ENCODE data around the gene SLC13A2. TPM values are rescaled to one million over a fixed set of nuclear protein-coding genes. Genes with fewer than 3 reads are reported as not detected.

SLC13A2 gene
- total and polyA plus RNA-seq, 2 of the 4 experiments (the other 2 are of a cell fraction) = not detected

DNA sequence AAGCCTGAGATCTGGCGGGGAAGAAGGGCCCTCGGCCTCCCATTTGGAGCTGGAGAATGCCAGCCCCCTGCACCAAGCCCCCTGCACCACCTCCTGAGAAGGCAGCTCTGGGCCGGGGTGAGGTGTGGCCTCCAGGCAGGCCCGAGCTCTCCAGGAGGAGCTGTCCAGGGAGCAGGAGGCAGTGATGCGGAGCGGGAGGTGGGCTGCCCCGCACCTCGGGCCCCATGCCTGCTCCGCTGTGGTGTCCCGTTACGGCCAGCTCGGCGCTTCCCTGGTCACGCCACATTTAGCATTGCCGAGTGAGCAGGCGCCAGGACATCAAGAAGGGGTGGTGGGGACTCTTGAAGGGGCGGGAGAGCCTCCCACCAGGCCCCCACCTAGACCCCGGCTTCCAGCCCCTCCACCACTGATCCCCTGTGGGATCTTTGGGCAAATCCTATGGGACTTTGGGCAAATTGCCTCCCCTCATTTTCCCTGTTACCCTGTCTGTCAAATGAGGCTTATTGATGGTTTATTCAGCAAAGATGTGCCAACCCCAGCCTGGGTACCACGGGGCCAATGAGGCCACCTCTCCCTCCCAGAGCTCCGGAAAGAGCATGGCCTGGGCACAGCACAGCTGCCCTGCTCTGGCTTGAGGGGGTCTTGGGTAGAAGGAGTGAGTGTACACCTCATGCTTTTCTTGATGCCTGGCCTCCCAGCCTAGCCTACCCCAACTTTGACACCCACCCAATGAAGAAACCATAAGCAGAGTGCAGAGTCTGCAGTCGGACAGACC, 48.1 kb downstream of the SLC13A2 start:
- no peaks in the 10 kb centered on the region for H3K9me3 ChIP-seq (ENCODE audit: control insufficient read depth, insufficient read depth, low read length)
- no peak overlapping the region for H4K91ac ChIP-seq (ENCODE audit: insufficient read depth, low read depth, low read length)
- no peaks in the 10 kb centered on the region for H3K79me1 ChIP-seq (ENCODE audit: low read depth in 1 of 2, low read length in 2 of 2)
- intact Hi-C loops (cut with micrococcal nuclease) (no loop called here), in situ Hi-C loops (cut with MboI; ENCODE audit: low sequenced_read_pairs) (no loop called here), dilution Hi-C loops (cut with HindIII; ENCODE audit: low sequenced_read_pairs, unreplicated experiment) (no loop called here)
- H3K27ac ChIP-seq (ENCODE audit: insufficient read depth, low read length) = no peak overlapping the region
- H2BK15ac ChIP-seq (ENCODE audit: low read depth, low read length) = no peak overlapping the region
- no peaks in the 10 kb centered on the region; the same call in 1 of the 2 replicates for H4K20me1 ChIP-seq (ENCODE audit: insufficient read depth, low read length)
- H3K4me2 ChIP-seq (ENCODE audit: low read depth, low read length) = no peak overlapping the region
- CTCF ChIA-PET = no interaction called here
- BruUV-seq (replicated peaks) = no TSS peak
- no peak overlapping the region for H3K23ac ChIP-seq (ENCODE audit: low read depth, low read length)
- no peak overlapping the region for H3K14ac ChIP-seq (replicated peaks; ENCODE audit: low read depth, low read length)
- H3K9ac ChIP-seq (ENCODE audit: low read depth, low read length) = no peak overlapping the region
- DNase-seq (no peak), ATAC-seq (ENCODE audit: low read depth) (no peak)
- peaks cover 10% of the 10 kb centered on the region for H3K4me1 ChIP-seq (ENCODE audit: control insufficient read depth, insufficient read depth, low read length)
- no peak overlapping the region for H4K8ac ChIP-seq (ENCODE audit: low read depth in 2 of 2, low read length in 2 of 2)
- H2BK20ac ChIP-seq (ENCODE audit: low read depth, low read length) = no peak overlapping the region
- no peaks in the 10 kb centered on the region; the same call in 1 of the 2 replicates for H3K9me1 ChIP-seq (ENCODE audit: insufficient read depth, low read length)
- no peak overlapping the region for H2AK5ac ChIP-seq (ENCODE audit: low read depth, low read length)
- H2BK5ac ChIP-seq (ENCODE audit: low read depth, low read length, poor library complexity, severe bottlenecking) = no peak overlapping the region
- H3K27me3 ChIP-seq (ENCODE audit: control insufficient read depth, insufficient read depth, low read length) = peaks cover 34% of the 10 kb centered on the region
- no CpG with 5 or more reads among the region's 21 CpGs for WGBS, 2 experiments (ENCODE audit: extremely low coverage in 2 of 2, insufficient read length in 1 of 2)
- POLR2A ChIA-PET (ENCODE audit: unreplicated experiment) = no interaction called here
- no peaks in the 10 kb centered on the region for H3K36me3 ChIP-seq (ENCODE audit: control insufficient read depth, insufficient read depth, low read length)
- H4K5ac ChIP-seq (ENCODE audit: low read depth, low read length) = no peak overlapping the region
- peak overlapping the region; percentile 63 for H2AFZ ChIP-seq (replicated peaks; ENCODE audit: low read length, poor library complexity)
- H3K4me3 ChIP-seq (ENCODE audit: insufficient read depth, low read depth, low read length) = no peak overlapping the region
- no peak overlapping the region for H2AK9ac ChIP-seq (replicated peaks; ENCODE audit: low read depth, low read length, poor library complexity)
- no peak overlapping the region for H3K4ac ChIP-seq (ENCODE audit: low read depth, low read length)
- H3K56ac ChIP-seq (ENCODE audit: extremely low read depth, insufficient read depth, low read length) = no peak overlapping the region
- no peak overlapping the region for H2BK120ac ChIP-seq (ENCODE audit: low read depth, low read length)
- H3K18ac ChIP-seq (ENCODE audit: low read depth, low read length) = no peak overlapping the region
- no peak for TF ChIP-seq MAFK (IDR thresholded peaks at IDR 0.05; ENCODE audit: low read depth, low read length)
- TF ChIP-seq, protein P1, sequence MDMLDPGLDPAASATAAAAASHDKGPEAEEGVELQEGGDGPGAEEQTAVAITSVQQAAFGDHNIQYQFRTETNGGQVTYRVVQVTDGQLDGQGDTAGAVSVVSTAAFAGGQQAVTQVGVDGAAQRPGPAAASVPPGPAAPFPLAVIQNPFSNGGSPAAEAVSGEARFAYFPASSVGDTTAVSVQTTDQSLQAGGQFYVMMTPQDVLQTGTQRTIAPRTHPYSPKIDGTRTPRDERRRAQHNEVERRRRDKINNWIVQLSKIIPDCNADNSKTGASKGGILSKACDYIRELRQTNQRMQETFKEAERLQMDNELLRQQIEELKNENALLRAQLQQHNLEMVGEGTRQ (IDR thresholded peaks at IDR 0.05; ENCODE audit: low read depth, low read length) = no peak
- no peak for TF ChIP-seq MXI1 (IDR thresholded peaks at IDR 0.05; ENCODE audit: borderline replicate concordance, low read depth, low read length)
- no peak for TF ChIP-seq NFE2L2 (IDR thresholded peaks at IDR 0.05; ENCODE audit: low read depth, low read length)
- TF ChIP-seq, protein P2, sequence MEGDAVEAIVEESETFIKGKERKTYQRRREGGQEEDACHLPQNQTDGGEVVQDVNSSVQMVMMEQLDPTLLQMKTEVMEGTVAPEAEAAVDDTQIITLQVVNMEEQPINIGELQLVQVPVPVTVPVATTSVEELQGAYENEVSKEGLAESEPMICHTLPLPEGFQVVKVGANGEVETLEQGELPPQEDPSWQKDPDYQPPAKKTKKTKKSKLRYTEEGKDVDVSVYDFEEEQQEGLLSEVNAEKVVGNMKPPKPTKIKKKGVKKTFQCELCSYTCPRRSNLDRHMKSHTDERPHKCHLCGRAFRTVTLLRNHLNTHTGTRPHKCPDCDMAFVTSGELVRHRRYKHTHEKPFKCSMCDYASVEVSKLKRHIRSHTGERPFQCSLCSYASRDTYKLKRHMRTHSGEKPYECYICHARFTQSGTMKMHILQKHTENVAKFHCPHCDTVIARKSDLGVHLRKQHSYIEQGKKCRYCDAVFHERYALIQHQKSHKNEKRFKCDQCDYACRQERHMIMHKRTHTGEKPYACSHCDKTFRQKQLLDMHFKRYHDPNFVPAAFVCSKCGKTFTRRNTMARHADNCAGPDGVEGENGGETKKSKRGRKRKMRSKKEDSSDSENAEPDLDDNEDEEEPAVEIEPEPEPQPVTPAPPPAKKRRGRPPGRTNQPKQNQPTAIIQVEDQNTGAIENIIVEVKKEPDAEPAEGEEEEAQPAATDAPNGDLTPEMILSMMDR (conservative IDR thresholded peaks at IDR 0.05; ENCODE audit: low read depth, low read length) = no peak
- TF ChIP-seq CHD1 (IDR thresholded peaks at IDR 0.05; ENCODE audit: low read depth, low read length) = no peak
- no peak for TF ChIP-seq CEBPB (IDR thresholded peaks at IDR 0.05; ENCODE audit: low read depth, low read length)
- TF ChIP-seq BHLHE40 (IDR thresholded peaks at IDR 0.05; ENCODE audit: low read depth, low read length) = no peak
- no peak for TF ChIP-seq MAZ (IDR thresholded peaks at IDR 0.05; ENCODE audit: borderline replicate concordance, low read depth, low read length)
- no peak for TF ChIP-seq SMC3 (IDR thresholded peaks at IDR 0.05; ENCODE audit: low read depth, low read length)
- no peak for TF ChIP-seq ELK1 (IDR thresholded peaks at IDR 0.05; ENCODE audit: borderline replicate concordance, low read depth, low read length)
- no peak for TF ChIP-seq FOS (IDR thresholded peaks at IDR 0.05; ENCODE audit: low read depth, low read length)
- no peak for TF ChIP-seq RFX5 (IDR thresholded peaks at IDR 0.05; ENCODE audit: low read depth, low read length)
- no peak for TF ChIP-seq RCOR1 (IDR thresholded peaks at IDR 0.05; ENCODE audit: insufficient replicate concordance, low read length)
- no peak for TF ChIP-seq POLR2A (IDR thresholded peaks at IDR 0.05; ENCODE audit: low read depth, low read length)
- TF ChIP-seq RAD21 (IDR thresholded peaks at IDR 0.05; ENCODE audit: low read length) = no peak
